Stimulated activated CD4-positive, alpha-beta T cell treated with anti-CD3 and anti-CD28 coated beads, Interleukin-4, amount 100 ng/mL, for 48 hours (primary cell): ENCODE results near the gene OSBPL8.

Experiments used
- DNase-seq, 2 donors: peaks; one replicate each; pipeline ENCODE4 v3.0.0-alpha.2; 2020; ENCODE audit warnings: low read depth in 2 of 2

OSBPL8 gene

GRCh38 chr12:76310110-76310509 is 249.5 kb downstream of the OSBPL8 start:
- no peak for DNase-seq

DNA sequence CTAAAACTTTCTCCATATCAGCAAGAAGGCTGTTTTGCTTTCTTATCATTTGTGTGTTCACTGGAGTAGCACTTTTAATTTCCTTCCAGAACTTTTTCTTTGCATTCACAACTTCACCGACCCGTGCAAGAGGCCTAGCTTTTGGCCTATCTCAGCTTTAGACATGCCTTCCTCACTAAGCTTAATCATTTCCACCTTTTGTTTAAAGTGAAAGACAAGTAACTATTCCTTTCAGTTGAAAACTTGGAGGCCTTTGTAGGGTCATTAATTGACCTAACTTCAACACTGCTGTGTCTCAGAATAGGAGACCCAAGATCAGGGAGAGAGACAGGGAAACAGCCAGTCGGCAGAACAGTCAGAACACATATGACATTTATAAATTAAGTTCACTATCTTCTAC is 250.7 kb downstream of the OSBPL8 start:
- DNase-seq, result no peak

- no peak for DNase-seq
Measured at GRCh38 chr12:76307083-76307482, 252.5 kb downstream of the OSBPL8 start.

DNA sequence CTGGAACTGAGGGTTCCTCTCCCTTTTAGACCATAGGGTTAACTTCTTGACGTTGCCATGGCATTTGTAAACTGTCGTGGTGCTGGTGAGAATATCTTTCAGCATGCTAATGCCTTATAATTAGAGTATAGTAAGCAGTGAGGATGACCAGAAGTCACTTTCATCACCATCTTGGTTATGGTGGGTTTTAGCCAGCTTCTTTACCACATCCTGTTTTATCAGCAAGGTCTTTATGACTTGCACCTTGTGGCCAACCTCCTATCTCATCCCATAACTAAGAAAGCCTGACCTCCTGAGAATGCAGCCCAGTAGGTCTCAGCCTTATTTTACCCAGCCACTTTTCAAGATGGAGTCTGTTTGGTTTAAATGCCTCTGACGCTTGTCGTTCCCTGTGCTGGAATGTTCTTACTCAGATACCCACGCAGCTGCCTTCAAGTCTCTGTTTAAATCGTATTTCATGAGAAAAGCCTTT is 255.5 kb downstream of the OSBPL8 start:
- DNase-seq, result no peak

- no peak for DNase-seq
Measured at GRCh38 chr12:76303365-76303764, 256.2 kb downstream of the OSBPL8 start.
